ENCODE measurements around the gene DQX1. TPM values are rescaled to one million over a fixed set of nuclear protein-coding genes. Genes with fewer than 3 reads are reported as not detected.

DQX1 gene
- total and polyA plus RNA-seq, 2 of the 8 experiments (the other 6 are each of a cell fraction or from before 2014, with no cell fraction given): 0.76 to 1.1 TPM

- WGBS, 2 experiments (ENCODE audit: extremely low coverage in 1 of 2, insufficient coverage in 1 of 2, insufficient read length in 1 of 2, insufficient replicate concordance in 2 of 2, low coverage in 1 of 2, low lambda C conversion rate in 2 of 2, missing lambda C conversion rate in 1 of 2): 7% methylated on average over 38 of the region's 52 CpGs; no CpG with 5 or more reads in 1 of the 2 experiments
- CTCF ChIA-PET (ENCODE audit: partially characterized antibody): interaction anchor here (1.0 to 4.2 kb wide), 6 partner anchors 9 to 74 kb away, joined by 3 to 20 read pairs (median 6); no protein-coding TSS in a partner anchor
- TF ChIP-seq TBP (IDR thresholded peaks at IDR 0.05; ENCODE audit: low read depth, low read length): no peak
- no peak for TF ChIP-seq CREB1 (IDR thresholded peaks at IDR 0.05)
- peak; percentile 44 for TF ChIP-seq KDM4A (IDR thresholded peaks at IDR 0.05; ENCODE audit: low read depth, low read length, severe bottlenecking)
- TF ChIP-seq EZH2 (IDR thresholded peaks at IDR 0.05; ENCODE audit: low read depth, low read length, severe bottlenecking): peak; percentile 90
- peak; percentile 91 for TF ChIP-seq SUZ12 (IDR thresholded peaks at IDR 0.05; ENCODE audit: low read length)
- TF ChIP-seq, protein P1, sequence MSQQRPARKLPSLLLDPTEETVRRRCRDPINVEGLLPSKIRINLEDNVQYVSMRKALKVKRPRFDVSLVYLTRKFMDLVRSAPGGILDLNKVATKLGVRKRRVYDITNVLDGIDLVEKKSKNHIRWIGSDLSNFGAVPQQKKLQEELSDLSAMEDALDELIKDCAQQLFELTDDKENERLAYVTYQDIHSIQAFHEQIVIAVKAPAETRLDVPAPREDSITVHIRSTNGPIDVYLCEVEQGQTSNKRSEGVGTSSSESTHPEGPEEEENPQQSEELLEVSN (IDR thresholded peaks at IDR 0.05): peak; percentile 24; the same call in 1 of the 2 replicates
- TF ChIP-seq CBX8 (IDR thresholded peaks at IDR 0.05; ENCODE audit: borderline replicate concordance, low read depth, low read length): peak; percentile 100
- peak; percentile 29 for TF ChIP-seq CTBP2 (IDR thresholded peaks at IDR 0.05; ENCODE audit: borderline replicate concordance, insufficient read depth, insufficient read length, low read length)
- TF ChIP-seq SIX5 (IDR thresholded peaks at IDR 0.05; ENCODE audit: low read depth, low read length): no peak
- no peak for TF ChIP-seq RXRA (IDR thresholded peaks at IDR 0.05; ENCODE audit: insufficient read depth, low read depth, low read length)
Observed at GRCh38 chr2:74513605-74514367, 12.2 kb downstream of the DQX1 start.

More at GRCh38 chr2:74513605-74514367, 12.2 kb downstream of the DQX1 start:
- no peak overlapping the region for H3K23ac ChIP-seq (ENCODE audit: insufficient read length)
- no peak overlapping the region for H2AFZ ChIP-seq (ENCODE audit: low read length)
- H3K9ac ChIP-seq (replicated peaks in 1 of 4; ENCODE audit: extremely low read depth in 1 of 4, low read depth in 3 of 4, low read length in 3 of 4): no peak overlapping the region
- H3K4me1 ChIP-seq (replicated peaks in 1 of 4; ENCODE audit: control insufficient read depth in 3 of 4, insufficient read depth in 4 of 4, low read length in 3 of 4): peaks cover 0 to 24% (median 10%) of the 10 kb centered on the region in 4 experiments; a peak in 6 of 7 replicates
- H3K4ac ChIP-seq (replicated peaks; ENCODE audit: insufficient read length, low read depth, low read length): no peak overlapping the region
- H4K8ac ChIP-seq (ENCODE audit: extremely low read depth, insufficient read depth, low read length): peak overlapping the region; percentile 11; the same call in 1 of the 2 replicates
- no peaks in the 10 kb centered on the region for H3K79me1 ChIP-seq (ENCODE audit: low read depth, low read length)
- H3K23me2 ChIP-seq (ENCODE audit: low read depth, low read length): peaks cover 10% of the 10 kb centered on the region; the same call in 1 of the 2 replicates
- H3K9me3 ChIP-seq (ENCODE audit: insufficient read depth in 2 of 2, low read depth in 1 of 2, low read length in 1 of 2): peaks cover 7 to 12% of the 10 kb centered on the region in 2 experiments
- H3K36me3 ChIP-seq (ENCODE audit: control insufficient read depth in 2 of 4, insufficient read depth in 4 of 4, low read length in 3 of 4): peaks cover 0 to 19% (median 0%) of the 10 kb centered on the region in 4 experiments; a peak in 1 of 8 replicates
- H4K20me1 ChIP-seq (replicated peaks in 1 of 2; ENCODE audit: control insufficient read depth in 1 of 2, insufficient read depth in 2 of 2, low read length in 2 of 2): peaks cover 2 to 4% of the 10 kb centered on the region in 2 experiments
- no peak overlapping the region for H2BK15ac ChIP-seq (ENCODE audit: low read length)
- peak overlapping the region; percentile 27; the same call in 1 of the 2 replicates for H2BK12ac ChIP-seq (ENCODE audit: low read depth, low read length)
- H2BK5ac ChIP-seq (ENCODE audit: low read depth, low read length): no peak overlapping the region
- H2AK5ac ChIP-seq (ENCODE audit: low read depth, low read length): no peak overlapping the region
- H3K14ac ChIP-seq (ENCODE audit: insufficient read length): no peak overlapping the region
- FAIRE-seq (no peak), DNase-seq (ENCODE audit: low read depth in 1 of 2, low spot score in 2 of 2) (peak in 1 of 2 experiments; percentile 69)
- no peak overlapping the region for H4K5ac ChIP-seq (ENCODE audit: insufficient read length, low read depth, low read length)
- POLR2A ChIA-PET (ENCODE audit: partially characterized antibody): interaction anchor here (0.8 to 6.7 kb wide), 7 partner anchors 10 to 56 kb away, joined by 3 to 63 read pairs (median 6); partner anchors contain the start of genes AUP1, DQX1, HTRA2 and LBX2
- H3K27ac ChIP-seq (ENCODE audit: low read depth, low read length): no peak overlapping the region
- no peaks in the 10 kb centered on the region for H3K79me2 ChIP-seq (ENCODE audit: control insufficient read depth in 1 of 2, insufficient read depth in 2 of 2, low read length in 2 of 2)
- peak overlapping the region; percentile 63 to 88 for H3K4me2 ChIP-seq (ENCODE audit: insufficient read depth in 1 of 2, low read depth in 2 of 2, low read length in 2 of 2)
- no peak overlapping the region for H4K91ac ChIP-seq (replicated peaks; ENCODE audit: insufficient read length, low read length)
- peak overlapping the region; percentile 20 to 62 (median 28) for H3K4me3 ChIP-seq (ENCODE audit: extremely low read depth in 1 of 4, insufficient read depth in 2 of 4, low read depth in 3 of 4, low read length in 4 of 4)
- no peak overlapping the region for H2BK20ac ChIP-seq (ENCODE audit: low read length)
- no peak overlapping the region for H3K56ac ChIP-seq (replicated peaks; ENCODE audit: insufficient read length, low read depth, low read length)
- H2BK120ac ChIP-seq (replicated peaks; ENCODE audit: low read depth, low read length): no peak overlapping the region
- H3K27me3 ChIP-seq (replicated peaks in 1 of 4; ENCODE audit: control insufficient read depth in 3 of 4, extremely low read depth in 1 of 4, insufficient read depth in 3 of 4, low read length in 3 of 4): peaks cover 80 to 99% (median 95%) of the 10 kb centered on the region in 4 experiments
- H3K18ac ChIP-seq (ENCODE audit: extremely low read depth, low read length): peak overlapping the region; percentile 60; the same call in 1 of the 2 replicates
